ENCODE data around the gene ZNF836. TPM values are rescaled to one million over a fixed set of nuclear protein-coding genes. Genes with fewer than 3 reads are reported as not detected.

ZNF836 gene
- total and polyA plus RNA-seq, 2 of the 13 experiments (the other 11 are each of a cell fraction or from before 2014, with no cell fraction given), result 1.6 to 5.3 TPM

DNA sequence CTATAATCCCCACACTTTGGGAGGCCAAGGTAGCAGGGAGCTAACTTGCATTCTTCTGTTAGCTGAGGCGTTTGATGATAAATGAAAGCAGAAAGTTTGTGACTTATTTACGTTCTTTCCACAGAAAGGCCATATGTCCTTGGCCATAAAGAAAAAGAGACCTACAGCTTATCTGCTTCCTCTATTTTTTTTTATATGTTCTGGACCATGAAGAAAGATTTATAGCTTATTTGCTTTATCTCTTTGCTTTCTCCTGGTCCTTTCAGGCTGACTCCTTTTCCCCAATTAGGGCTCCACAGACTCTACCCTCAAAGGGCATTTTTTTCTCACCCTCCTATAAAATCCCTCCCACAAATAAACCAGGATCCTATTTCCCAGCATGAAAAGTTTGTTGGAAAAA, 30.2 kb downstream of the ZNF836 start (continued):
- TF ChIP-seq, protein P1, sequence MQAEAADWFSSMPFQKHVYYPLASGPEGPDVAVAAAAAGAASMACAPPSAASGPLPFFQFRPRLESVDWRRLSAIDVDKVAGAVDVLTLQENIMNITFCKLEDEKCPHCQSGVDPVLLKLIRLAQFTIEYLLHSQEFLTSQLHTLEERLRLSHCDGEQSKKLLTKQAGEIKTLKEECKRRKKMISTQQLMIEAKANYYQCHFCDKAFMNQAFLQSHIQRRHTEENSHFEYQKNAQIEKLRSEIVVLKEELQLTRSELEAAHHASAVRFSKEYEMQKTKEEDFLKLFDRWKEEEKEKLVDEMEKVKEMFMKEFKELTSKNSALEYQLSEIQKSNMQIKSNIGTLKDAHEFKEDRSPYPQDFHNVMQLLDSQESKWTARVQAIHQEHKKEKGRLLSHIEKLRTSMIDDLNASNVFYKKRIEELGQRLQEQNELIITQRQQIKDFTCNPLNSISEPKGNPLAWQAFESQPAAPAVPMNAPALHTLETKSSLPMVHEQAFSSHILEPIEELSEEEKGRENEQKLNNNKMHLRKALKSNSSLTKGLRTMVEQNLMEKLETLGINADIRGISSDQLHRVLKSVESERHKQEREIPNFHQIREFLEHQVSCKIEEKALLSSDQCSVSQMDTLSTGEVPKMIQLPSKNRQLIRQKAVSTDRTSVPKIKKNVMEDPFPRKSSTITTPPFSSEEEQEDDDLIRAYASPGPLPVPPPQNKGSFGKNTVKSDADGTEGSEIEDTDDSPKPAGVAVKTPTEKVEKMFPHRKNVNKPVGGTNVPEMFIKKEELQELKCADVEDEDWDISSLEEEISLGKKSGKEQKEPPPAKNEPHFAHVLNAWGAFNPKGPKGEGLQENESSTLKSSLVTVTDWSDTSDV (CRISPR knock-in tag; IDR thresholded peaks at IDR 0.05), result no peak
- no peak for TF ChIP-seq HES4 (CRISPR knock-in tag; IDR thresholded peaks at IDR 0.05; ENCODE audit: borderline replicate concordance)
- no peak for TF ChIP-seq HNRNPUL1 (IDR thresholded peaks at IDR 0.05; ENCODE audit: low read depth, low read length)
- no peak for TF ChIP-seq MNT (IDR thresholded peaks at IDR 0.05)
- no peak for TF ChIP-seq RORA (CRISPR knock-in tag; IDR thresholded peaks at IDR 0.05)
- TF ChIP-seq PRDM4 (CRISPR knock-in tag; IDR thresholded peaks at IDR 0.05; ENCODE audit: borderline replicate concordance), result no peak
- TF ChIP-seq, protein P2, sequence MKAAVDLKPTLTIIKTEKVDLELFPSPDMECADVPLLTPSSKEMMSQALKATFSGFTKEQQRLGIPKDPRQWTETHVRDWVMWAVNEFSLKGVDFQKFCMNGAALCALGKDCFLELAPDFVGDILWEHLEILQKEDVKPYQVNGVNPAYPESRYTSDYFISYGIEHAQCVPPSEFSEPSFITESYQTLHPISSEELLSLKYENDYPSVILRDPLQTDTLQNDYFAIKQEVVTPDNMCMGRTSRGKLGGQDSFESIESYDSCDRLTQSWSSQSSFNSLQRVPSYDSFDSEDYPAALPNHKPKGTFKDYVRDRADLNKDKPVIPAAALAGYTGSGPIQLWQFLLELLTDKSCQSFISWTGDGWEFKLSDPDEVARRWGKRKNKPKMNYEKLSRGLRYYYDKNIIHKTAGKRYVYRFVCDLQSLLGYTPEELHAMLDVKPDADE (CRISPR knock-in tag; IDR thresholded peaks at IDR 0.05), result no peak
- TF ChIP-seq MLLT10 (CRISPR knock-in tag; IDR thresholded peaks at IDR 0.05), result no peak

All from HepG2 (cell line).